BJ (cell line): ENCODE results near the gene TRRAP. TPM values are rescaled to one million over a fixed set of nuclear protein-coding genes. Genes with fewer than 3 reads are reported as not detected.

Experiments
- CTCF ChIA-PET: fragments of 350-600 bp; formaldehyde crosslinking; extraction: SDS; loops from one replicate; lab custom pipeline; 2021; ENCODE audit warnings: antibody characterized with exemption, inconsistent platforms; lab: Yijun Ruan, JAX
- POLR2A ChIA-PET: fragments of 300-600 bp; sonication (Branson Sonifier 250); formaldehyde crosslinking; extraction: SDS; loops from one replicate; lab custom pipeline; 2021; ENCODE audit warnings: antibody characterized with exemption; lab: Charles Lee
- DNase-seq: peaks from one replicate; pipeline ENCODE4 v3.0.0-alpha.2; 2011; ENCODE audit warnings: low read depth
- H3K27me3 ChIP-seq: 2 replicates; pipeline ENCODE4 v1.6.0; 2011; ENCODE audit warnings: low read length; ENCODE audit not compliant: control insufficient read depth, insufficient read depth
- H3K36me3 ChIP-seq: 2 replicates; pipeline ENCODE4 v1.5.1; 2011; ENCODE audit warnings: low read length; ENCODE audit not compliant: control insufficient read depth, insufficient read depth
- H3K4me3 ChIP-seq: 2 replicates; pipeline ENCODE4 v1.5.1; 2011; ENCODE audit warnings: low read depth, mild to moderate bottlenecking, control low read depth, low read length
- CTCF ChIP-seq: IDR thresholded peaks from 2 replicates; pipeline ENCODE4 v1.5.1; 2011; ENCODE audit warnings: low read depth, mild to moderate bottlenecking, control low read depth, inconsistent platforms, low read length, moderate library complexity; ENCODE audit not compliant: insufficient read depth
- polyA plus RNA-seq: library from polyadenylated mRNA; depleted of rRNA; stranded (reverse); fragments of >200 nt; gene quantifications from 2 replicates; pipeline ENCODE4 v1.2.3, GENCODE V29; 2011

The TRRAP gene
- polyA plus RNA-seq, 1 experiment = 17.2 TPM

- TF ChIP-seq CTCF = no peak
- H3K36me3 ChIP-seq = peaks cover 46% of the 10 kb centered on the region
- ChIA-PET POLR2A (no interaction called here), CTCF (no interaction called here)
- no peak for DNase-seq
- no peaks in the 10 kb centered on the region for H3K27me3 ChIP-seq
- no peak overlapping the region for H3K4me3 ChIP-seq
Measured at GRCh38 chr7:98970016-98970615, 91.8 kb downstream of the TRRAP start.

- ChIA-PET POLR2A (no interaction called here), CTCF (no interaction called here)
- peaks cover 44% of the 10 kb centered on the region for H3K36me3 ChIP-seq
- no peak for TF ChIP-seq CTCF
- no peaks in the 10 kb centered on the region for H3K27me3 ChIP-seq
- no peak for DNase-seq
- no peak overlapping the region for H3K4me3 ChIP-seq
Measured at GRCh38 chr7:98970805-98971204, 92.5 kb downstream of the TRRAP start.

GRCh38 chr7:98974205-98974604 is 95.9 kb downstream of the TRRAP start:
- CTCF ChIA-PET = interaction anchor here (1.7 kb wide), 1 partner anchor 9 kb away, joined by 3 read pairs; no protein-coding TSS in a partner anchor
- TF ChIP-seq CTCF = no peak
- POLR2A ChIA-PET = no interaction called here
- no peaks in the 10 kb centered on the region for H3K27me3 ChIP-seq
- no peak for DNase-seq
- H3K36me3 ChIP-seq = peaks cover 54% of the 10 kb centered on the region
- no peak overlapping the region for H3K4me3 ChIP-seq

GRCh38 chr7:98974906-98975816 is 96.8 kb downstream of the TRRAP start:
- ChIA-PET CTCF (interaction anchor here (1.7 kb wide), 1 partner anchor 10 kb away, joined by 3 read pairs; no protein-coding TSS in a partner anchor), POLR2A (no interaction called here)
- DNase-seq = no peak
- no peaks in the 10 kb centered on the region for H3K27me3 ChIP-seq
- no peak overlapping the region for H3K4me3 ChIP-seq
- TF ChIP-seq CTCF = no peak
- H3K36me3 ChIP-seq = peaks cover 48% of the 10 kb centered on the region

- ChIA-PET POLR2A (interaction anchor here (0.5 kb wide), 1 partner anchor 338 kb away, joined by 3 read pairs; no protein-coding TSS in a partner anchor), CTCF (no interaction called here)
- no peak for TF ChIP-seq CTCF
- no peak overlapping the region for H3K4me3 ChIP-seq
- H3K27me3 ChIP-seq = no peaks in the 10 kb centered on the region
- DNase-seq = no peak
- H3K36me3 ChIP-seq = peaks cover 48% of the 10 kb centered on the region
Measured at GRCh38 chr7:98976396-98977185, 98.3 kb downstream of the TRRAP start.
